CD4-positive, CD25-positive, alpha-beta regulatory T cell (primary cell): ENCODE results near the gene CNPY4. TPM values are rescaled to one million over a fixed set of nuclear protein-coding genes. Genes with fewer than 3 reads are reported as not detected.
A peak's percentile ranks its signal among the peaks of the same experiment; 100 is the strongest.

ENCODE experiments used
- ATAC-seq, 2 donors: fragments of 150-1000 bp; cut with Tn5 transposase; one replicate each; pipeline ENCODE4 v1.10.0; 2021; ENCODE audit warnings: low read depth in 2 of 2, moderate number of reproducible peaks in 2 of 2, moderate library complexity in 1 of 2
- DNase-seq, 3 donors: peaks; one replicate each; pipeline versions ENCODE4 v3.0.0 to v3.0.0-alpha.2; 2012 to 2022; ENCODE audit warnings: mixed read lengths in 1 of 3
- H3K27ac ChIP-seq: one replicate; pipeline ENCODE4 v1.7.0; 2013; ENCODE audit warnings: mild to moderate bottlenecking, low read length; ENCODE audit not compliant: insufficient read depth, poor library complexity, severe bottlenecking
- H3K27me3 ChIP-seq: one replicate; pipeline ENCODE4 v1.7.0; 2013; ENCODE audit warnings: low read length; ENCODE audit not compliant: control insufficient read depth, insufficient read depth
- H3K36me3 ChIP-seq: one replicate; pipeline ENCODE4 v1.7.0; 2013; ENCODE audit warnings: mild to moderate bottlenecking, low read length, moderate library complexity; ENCODE audit not compliant: control insufficient read depth, insufficient read depth
- H3K4me1 ChIP-seq: 2 replicates; pipeline ENCODE4 v1.7.0; 2013; ENCODE audit warnings: mild to moderate bottlenecking, low read length; ENCODE audit not compliant: insufficient read depth, control insufficient read depth, poor library complexity, severe bottlenecking
- H3K4me3 ChIP-seq: one replicate; pipeline ENCODE4 v1.7.0; 2013; ENCODE audit warnings: low read depth, mild to moderate bottlenecking, low read length, moderate library complexity
- H3K9me3 ChIP-seq, 2 experiments: 1 replicate in 1 of 2; 2 replicates in 1 of 2; pipeline ENCODE4 v1.7.0; 2013; ENCODE audit warnings: low read length in 2 of 2, mild to moderate bottlenecking in 1 of 2, moderate library complexity in 1 of 2; ENCODE audit not compliant: control insufficient read depth in 2 of 2
- H3K27ac Mint-ChIP-seq, 3 donors: one replicate each; pipeline ENCODE4 v1.8.0; 2020 to 2022; ENCODE audit warnings: mild to moderate bottlenecking in 3 of 3, mixed read lengths in 3 of 3, moderate library complexity in 2 of 3
- H3K27me3 Mint-ChIP-seq: one replicate; pipeline ENCODE4 v1.8.0; 2022; ENCODE audit warnings: mild to moderate bottlenecking, mixed read lengths
- H3K36me3 Mint-ChIP-seq: one replicate; pipeline ENCODE4 v1.8.0; 2020; ENCODE audit warnings: mixed read lengths
- H3K4me1 Mint-ChIP-seq, 4 donors: one replicate each; pipeline ENCODE4 v1.8.0; 2020 to 2022; ENCODE audit warnings: mixed read lengths in 4 of 4, mild to moderate bottlenecking in 1 of 4
- H3K4me3 Mint-ChIP-seq, 4 donors: one replicate each; pipeline ENCODE4 v1.8.0; 2020 to 2022; ENCODE audit warnings: mild to moderate bottlenecking in 4 of 4, mixed read lengths in 4 of 4, moderate library complexity in 3 of 4
- H3K9me3 Mint-ChIP-seq, 7 donors: one replicate each; pipeline ENCODE4 v1.8.0; 2020 to 2022; ENCODE audit warnings: mixed read lengths in 7 of 7, mild to moderate bottlenecking in 3 of 7, moderate library complexity in 2 of 7
- polyA plus RNA-seq, 4 donors: library from polyadenylated mRNA; unstranded; fragments of 300-500 nt; fragmentation: Illumina TruSeq; gene quantifications; one replicate each; pipeline ENCODE4 v1.2.3, GENCODE V29; 2021
- total RNA-seq: library from RNA; stranded (reverse); gene quantifications from one replicate; pipeline ENCODE4 v1.2.3, GENCODE V29; 2022

The CNPY4 gene
- total RNA-seq (20.7 TPM), polyA plus RNA-seq (10 to 100 TPM; 14.1 to 20.6 (median 17.6) TPM)

- Mint-ChIP-seq H3K27me3 (peaks cover 5% of the 10 kb centered on the region), H3K4me1 (peaks cover 0 to 32% (median 15%) of the 10 kb centered on the region in 4 donors), H3K9me3 (no peaks in the 10 kb centered on the region), H3K36me3 (no peaks in the 10 kb centered on the region), H3K4me3 (peak within 1 kb of the TSS; percentile 95 to 99 (median 98)), H3K27ac (peak within 1 kb of the TSS; percentile 97 to 100 (median 98))
- peak; percentile 64 to 71 for ATAC-seq
- H3K9me3 ChIP-seq: no peaks in the 10 kb centered on the region
- peak within 1 kb of the TSS; percentile 95 for H3K4me3 ChIP-seq
- H3K27ac ChIP-seq: peak within 1 kb of the TSS; percentile 95
- peaks cover 24% of the 10 kb centered on the region for H3K4me1 ChIP-seq
- peaks cover 5% of the 10 kb centered on the region for H3K36me3 ChIP-seq
- peak; percentile 92 to 96 (median 95) for DNase-seq
- H3K27me3 ChIP-seq: no peaks in the 10 kb centered on the region
These were observed at the start of gene CNPY4, which contains the start of gene TAF6 for GRCh38 chr7:100119072-100119969. Gene CNPY4 (plus strand): TSS chr7:100119634. CDS start chr7:100119745, 111 bp downstream. Gene TAF6 (minus strand): TSS chr7:100119358. CDS start chr7:100114209, 5,149 bp downstream.

DNA sequence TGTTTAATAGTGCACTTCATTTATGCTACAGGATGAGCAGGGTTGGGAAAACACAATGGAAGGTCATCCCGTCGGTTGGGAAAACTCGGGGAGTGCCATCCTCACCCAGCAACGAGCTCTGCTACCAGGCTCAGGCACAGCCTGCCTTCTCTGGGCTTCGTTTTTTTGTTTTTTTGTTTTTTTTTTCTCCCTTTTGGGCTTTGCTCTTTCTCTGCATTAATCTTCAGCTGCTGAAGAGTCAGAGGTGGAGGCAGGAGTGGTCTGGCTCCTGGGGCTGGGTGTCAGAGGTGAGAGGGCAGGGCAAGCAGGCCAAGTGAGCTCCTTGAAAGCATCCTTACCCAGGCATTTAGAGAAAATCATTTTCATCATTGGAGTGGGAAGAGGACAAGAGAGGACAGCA, 49.4 kb upstream of the CNPY4 start:
- no peak overlapping the region for H3K27ac ChIP-seq
- peaks cover 21 to 31% of the 10 kb centered on the region in 2 experiments for H3K9me3 ChIP-seq
- no peak for DNase-seq
- H3K9me3 Mint-ChIP-seq: peaks cover 0 to 30% (median 9%) of the 10 kb centered on the region in 7 donors
- no peaks in the 10 kb centered on the region for H3K27me3 ChIP-seq
- peaks cover 0 to 6% (median 0%) of the 10 kb centered on the region in 4 donors for H3K4me1 Mint-ChIP-seq
- H3K4me3 Mint-ChIP-seq: no peak overlapping the region
- peak overlapping the region in 1 of 3 donors; percentile 71 for H3K27ac Mint-ChIP-seq
- H3K36me3 Mint-ChIP-seq: peaks cover 53% of the 10 kb centered on the region
- H3K36me3 ChIP-seq: peaks cover 58% of the 10 kb centered on the region
- no peaks in the 10 kb centered on the region for H3K4me1 ChIP-seq
- H3K27me3 Mint-ChIP-seq: no peaks in the 10 kb centered on the region
- ATAC-seq: no peak
- no peak overlapping the region for H3K4me3 ChIP-seq

GRCh38 chr7:100071018-100071723, 48.3 kb upstream of the CNPY4 start:
- ATAC-seq: no peak
- H3K36me3 Mint-ChIP-seq: peaks cover 64% of the 10 kb centered on the region
- peaks cover 0 to 6% (median 2%) of the 10 kb centered on the region in 4 donors for H3K4me1 Mint-ChIP-seq
- H3K27me3 ChIP-seq: no peaks in the 10 kb centered on the region
- no peaks in the 10 kb centered on the region for H3K4me1 ChIP-seq
- peaks cover 0 to 32% (median 9%) of the 10 kb centered on the region in 7 donors for H3K9me3 Mint-ChIP-seq
- H3K27ac ChIP-seq: no peak overlapping the region
- H3K4me3 ChIP-seq: no peak overlapping the region
- no peaks in the 10 kb centered on the region for H3K27me3 Mint-ChIP-seq
- no peak overlapping the region for H3K4me3 Mint-ChIP-seq
- DNase-seq: no peak
- peaks cover 21 to 31% of the 10 kb centered on the region in 2 experiments for H3K9me3 ChIP-seq
- H3K27ac Mint-ChIP-seq: no peak overlapping the region
- peaks cover 64% of the 10 kb centered on the region for H3K36me3 ChIP-seq

DNA sequence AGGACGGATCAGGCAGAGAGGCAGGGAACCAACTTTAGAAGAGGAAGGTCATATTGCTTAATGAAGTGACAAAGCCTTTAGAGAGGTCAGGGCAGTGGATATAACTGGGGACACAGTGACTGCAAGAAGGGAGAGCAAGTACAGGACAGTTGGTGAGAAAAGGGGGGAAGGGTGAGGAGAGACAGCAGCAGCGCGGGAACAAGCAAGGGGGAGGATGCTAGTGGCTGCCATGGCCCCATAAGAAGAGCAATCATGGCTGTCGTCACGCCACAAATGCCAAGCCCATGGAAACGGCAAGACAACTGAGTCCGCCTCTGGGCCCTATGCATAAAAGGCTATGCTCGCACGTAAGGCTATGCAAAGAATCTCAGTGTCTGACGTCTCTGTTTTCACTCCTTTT, 47.0 kb upstream of the CNPY4 start:
- Histone ChIP-seq H3K9me3 (peaks cover 21 to 31% of the 10 kb centered on the region in 2 experiments), H3K27me3 (no peaks in the 10 kb centered on the region), H3K27ac (no peak overlapping the region), H3K4me1 (no peaks in the 10 kb centered on the region), H3K36me3 (peaks cover 75% of the 10 kb centered on the region), H3K4me3 (no peak overlapping the region)
- H3K4me1 Mint-ChIP-seq: peaks cover 0 to 6% (median 5%) of the 10 kb centered on the region in 4 donors
- H3K27me3 Mint-ChIP-seq: no peaks in the 10 kb centered on the region
- no peak overlapping the region for H3K27ac Mint-ChIP-seq
- peaks cover 64% of the 10 kb centered on the region for H3K36me3 Mint-ChIP-seq
- ATAC-seq: no peak
- peaks cover 0 to 32% (median 9%) of the 10 kb centered on the region in 7 donors for H3K9me3 Mint-ChIP-seq
- H3K4me3 Mint-ChIP-seq: peak overlapping the region in 1 of 4 donors; percentile 78
- no peak for DNase-seq

GRCh38 chr7:100074841-100075240, 44.6 kb upstream of the CNPY4 start:
- ATAC-seq (no peak), DNase-seq (no peak)
- Mint-ChIP-seq H3K4me1 (peaks cover 0 to 16% (median 9%) of the 10 kb centered on the region in 4 donors), H3K4me3 (no peak overlapping the region), H3K27ac (no peak overlapping the region), H3K9me3 (peaks cover 0 to 32% (median 9%) of the 10 kb centered on the region in 7 donors), H3K27me3 (no peaks in the 10 kb centered on the region), H3K36me3 (peaks cover 68% of the 10 kb centered on the region)
- Histone ChIP-seq H3K27ac (no peak overlapping the region), H3K4me3 (no peak overlapping the region), H3K27me3 (no peaks in the 10 kb centered on the region), H3K9me3 (peaks cover 21 to 31% of the 10 kb centered on the region in 2 experiments), H3K4me1 (peaks cover 3% of the 10 kb centered on the region), H3K36me3 (peaks cover 84% of the 10 kb centered on the region)

DNA sequence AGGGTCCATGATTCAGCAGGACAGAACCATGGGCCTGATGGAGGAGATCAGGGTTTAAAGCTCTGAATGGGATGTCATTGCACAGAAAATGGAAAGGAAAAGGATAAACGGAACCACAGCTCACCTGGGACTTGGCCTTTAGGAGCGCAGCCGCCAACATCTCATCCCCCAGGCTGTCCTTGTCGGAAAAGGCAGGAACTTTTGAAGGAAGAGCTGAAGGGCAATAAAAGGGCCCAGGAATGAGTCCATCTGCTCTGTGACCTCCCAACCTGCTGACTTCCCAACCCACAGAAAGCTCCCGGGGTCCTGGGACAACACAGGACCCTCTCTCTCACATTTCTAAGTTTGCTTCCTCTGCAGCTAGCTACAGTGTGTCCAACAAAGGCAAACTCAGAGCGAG, 44.0 kb upstream of the CNPY4 start:
- H3K9me3 Mint-ChIP-seq: peaks cover 0 to 29% (median 9%) of the 10 kb centered on the region in 7 donors
- no peaks in the 10 kb centered on the region for H3K27me3 ChIP-seq
- peak overlapping the region in 1 of 4 donors; percentile 14 for H3K4me3 Mint-ChIP-seq
- H3K27me3 Mint-ChIP-seq: no peaks in the 10 kb centered on the region
- H3K4me1 ChIP-seq: peaks cover 8% of the 10 kb centered on the region
- H3K36me3 Mint-ChIP-seq: peaks cover 62% of the 10 kb centered on the region
- ATAC-seq (no peak), DNase-seq (no peak)
- H3K9me3 ChIP-seq: peaks cover 21 to 26% of the 10 kb centered on the region in 2 experiments
- no peak overlapping the region for H3K4me3 ChIP-seq
- H3K36me3 ChIP-seq: peaks cover 78% of the 10 kb centered on the region
- H3K4me1 Mint-ChIP-seq: peaks cover 0 to 21% (median 12%) of the 10 kb centered on the region in 4 donors
- no peak overlapping the region for H3K27ac ChIP-seq
- no peak overlapping the region for H3K27ac Mint-ChIP-seq

DNA sequence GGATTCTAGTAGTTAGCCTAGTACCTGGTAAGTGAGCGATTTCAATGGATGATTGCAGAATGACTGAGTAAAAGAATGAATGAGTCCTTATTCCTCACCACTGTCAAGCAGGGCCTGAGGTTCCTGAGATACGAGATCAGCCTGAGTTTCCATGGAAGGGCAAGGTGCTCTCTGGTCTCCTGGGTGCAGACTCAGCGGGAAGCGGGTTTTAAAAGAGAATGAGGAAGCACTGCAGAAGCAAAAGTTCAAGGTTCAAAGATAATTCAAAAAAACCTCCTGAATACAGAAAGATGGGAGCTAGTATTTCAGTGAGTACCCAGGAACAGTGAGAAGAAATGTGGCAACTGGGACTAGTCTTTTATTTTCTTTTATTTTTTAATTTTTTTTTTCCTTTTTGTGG, 42.2 kb upstream of the CNPY4 start:
- H3K9me3 ChIP-seq: peaks cover 3 to 8% of the 10 kb centered on the region in 2 experiments
- peak overlapping the region in 2 of 3 donors; percentile 44 to 62 for H3K27ac Mint-ChIP-seq
- no peak overlapping the region for H3K27ac ChIP-seq
- H3K4me3 ChIP-seq: no peak overlapping the region
- H3K27me3 Mint-ChIP-seq: peaks cover 4% of the 10 kb centered on the region
- H3K36me3 Mint-ChIP-seq: peaks cover 48% of the 10 kb centered on the region
- H3K4me3 Mint-ChIP-seq: no peak overlapping the region
- H3K9me3 Mint-ChIP-seq: peaks cover 0 to 11% (median 0%) of the 10 kb centered on the region in 7 donors
- ATAC-seq (no peak), DNase-seq (no peak)
- peaks cover 22% of the 10 kb centered on the region for H3K4me1 ChIP-seq
- H3K27me3 ChIP-seq: no peaks in the 10 kb centered on the region
- H3K4me1 Mint-ChIP-seq: peaks cover 6 to 33% (median 17%) of the 10 kb centered on the region in 4 donors
- H3K36me3 ChIP-seq: peaks cover 60% of the 10 kb centered on the region
